Gastrocnemius medialis (tissue), 4 donors: Measurements from ENCODE around the gene SPANXN2.

Source experiments
- CTCF ChIP-seq, 5 experiments: fragments of 450-650 bp in 3 of 5; fragments of 200-600 bp in 2 of 5; sonication (generic) in 2 of 5; IDR thresholded peaks in 4 of 5; conservative IDR thresholded peaks in 1 of 5; 1 replicate in 4 of 5; 2 replicates in 1 of 5; pipeline ENCODE4 v1.5.1; 2016 to 2019; ENCODE audit warnings: antibody characterized with exemption in 5 of 5, mild to moderate bottlenecking in 3 of 5, moderate library complexity in 3 of 5
- POLR2A ChIP-seq, 2 donors: fragments of 450-650 bp; IDR thresholded peaks; one replicate each; pipeline ENCODE4 v1.6.1; 2017; ENCODE audit warnings: antibody characterized with exemption in 2 of 2, mild to moderate bottlenecking in 2 of 2, moderate library complexity in 2 of 2

DNA sequence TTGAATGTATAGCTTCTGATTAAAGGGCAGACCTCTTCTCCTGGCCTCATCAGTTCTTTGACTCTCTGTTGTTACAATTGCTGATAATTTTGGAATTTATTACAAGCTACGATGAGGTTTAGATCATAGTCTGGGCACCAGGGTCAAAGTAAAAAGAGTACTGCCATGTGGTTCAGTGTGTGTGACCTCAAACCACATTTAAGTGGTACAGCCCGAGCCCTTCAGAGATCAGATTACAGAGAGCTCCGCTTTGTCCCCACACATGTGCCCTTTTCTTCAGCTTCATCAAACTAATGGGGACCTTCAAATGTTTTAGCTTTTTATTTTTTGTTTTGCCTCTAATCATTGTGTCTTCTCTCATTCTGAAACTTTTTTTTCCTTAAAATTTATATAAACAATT, 37.1 kb downstream of the SPANXN2 start:
- TF ChIP-seq CTCF (IDR thresholded peaks at IDR 0.05 in 4 of 5, conservative IDR thresholded peaks at IDR 0.05 in 1 of 5), result no peak
- TF ChIP-seq POLR2A (IDR thresholded peaks at IDR 0.05), result no peak
